Left renal pelvis (tissue), 4 donors: Measurements from ENCODE around the gene MPRIP. TPM values are rescaled to one million over a fixed set of nuclear protein-coding genes. Genes with fewer than 3 reads are reported as not detected.

Experiments used
- DNase-seq, 4 donors: peaks; one replicate each; pipeline ENCODE4 v3.0.0-alpha.2; 2013; ENCODE audit warnings: low read depth in 4 of 4, low spot score in 3 of 4
- polyA plus RNA-seq, 4 donors: library from polyadenylated mRNA; unstranded; fragments of 120-200 nt; gene quantifications; one replicate each; pipeline ENCODE4 v1.2.1, GENCODE V29; 2013; ENCODE audit not compliant: insufficient read length in 4 of 4

The MPRIP gene
- polyA plus RNA-seq, 4 donors: 144 to 180 (median 161) TPM

DNA sequence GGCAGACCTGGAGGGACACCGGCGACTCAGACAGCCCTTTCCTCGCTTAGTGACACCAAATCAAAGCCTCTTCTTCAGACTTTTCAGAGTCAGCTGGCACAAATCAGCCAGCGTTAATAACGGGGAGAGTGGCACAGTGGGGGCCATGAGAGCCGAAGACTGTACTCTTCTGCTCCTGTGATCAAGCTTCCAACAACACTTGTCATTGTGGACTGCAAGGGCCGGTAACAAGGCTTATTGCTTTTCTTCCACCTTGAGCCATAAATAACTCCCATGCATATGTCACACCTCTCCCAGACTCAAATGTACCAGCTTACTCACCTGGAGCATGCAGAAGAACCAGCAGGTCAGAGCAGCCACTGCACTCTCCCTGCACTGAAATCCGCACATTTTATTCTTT, 181.9 kb downstream of the MPRIP start:
- DNase-seq: no peak

DNA sequence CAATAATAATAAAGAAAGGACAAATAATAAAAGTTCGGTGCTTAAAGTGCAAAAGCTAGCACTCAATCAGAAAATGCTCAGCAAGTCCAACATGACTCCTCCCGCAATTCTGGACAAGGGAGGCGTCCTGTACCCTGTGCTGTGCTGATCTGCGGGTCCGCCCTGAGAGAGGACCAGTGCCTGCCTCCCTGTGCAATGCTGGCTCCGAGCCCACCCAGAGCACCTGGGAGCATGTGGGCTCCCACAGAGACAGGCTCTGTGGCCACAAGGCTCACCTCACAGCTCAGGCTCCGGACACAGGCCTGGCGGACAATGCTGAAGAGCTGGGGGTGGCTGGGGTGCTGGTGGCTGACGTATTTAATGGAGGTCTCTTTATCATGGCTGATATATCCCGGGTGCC, 183.6 kb downstream of the MPRIP start:
- DNase-seq: no peak

DNA sequence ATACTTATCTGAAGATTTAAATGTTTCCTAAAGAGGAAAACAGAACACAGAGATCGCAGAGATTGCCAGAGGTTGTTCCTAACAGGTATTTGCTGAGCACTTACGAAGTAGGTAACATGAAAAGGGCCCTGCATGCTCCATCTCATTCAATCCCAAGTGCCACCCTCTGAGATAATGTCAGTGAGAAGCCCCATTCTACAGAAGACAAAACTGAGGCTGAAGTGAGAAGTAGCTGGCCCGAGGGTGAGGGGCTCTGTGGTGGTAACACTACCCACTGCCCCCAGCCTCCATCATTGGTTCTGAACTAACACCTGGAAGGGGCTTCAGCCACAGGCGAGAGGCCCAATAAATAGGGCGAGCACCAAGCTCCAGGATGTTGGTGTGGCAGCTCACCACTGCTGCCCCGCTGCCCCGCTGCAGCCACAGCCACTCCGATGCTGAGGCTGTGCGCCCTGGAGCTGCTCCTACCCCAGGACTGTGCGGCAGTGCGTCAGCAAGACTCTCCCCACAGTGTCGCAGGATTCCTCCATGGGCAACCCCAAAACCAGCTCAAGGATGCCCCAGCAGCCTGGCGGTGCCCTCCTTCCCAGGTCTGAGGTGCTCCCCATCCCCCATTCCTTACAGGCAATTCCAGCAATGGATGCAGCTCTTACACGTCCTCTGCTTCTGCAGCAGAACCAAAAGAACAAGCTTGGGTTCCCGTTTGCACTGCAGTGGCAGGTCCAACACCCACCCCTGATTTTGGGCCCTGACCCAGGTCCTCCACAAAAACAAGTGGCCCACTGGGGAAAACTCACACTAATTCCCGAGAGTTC, 184.4 kb downstream of the MPRIP start:
- DNase-seq: no peak

DNA sequence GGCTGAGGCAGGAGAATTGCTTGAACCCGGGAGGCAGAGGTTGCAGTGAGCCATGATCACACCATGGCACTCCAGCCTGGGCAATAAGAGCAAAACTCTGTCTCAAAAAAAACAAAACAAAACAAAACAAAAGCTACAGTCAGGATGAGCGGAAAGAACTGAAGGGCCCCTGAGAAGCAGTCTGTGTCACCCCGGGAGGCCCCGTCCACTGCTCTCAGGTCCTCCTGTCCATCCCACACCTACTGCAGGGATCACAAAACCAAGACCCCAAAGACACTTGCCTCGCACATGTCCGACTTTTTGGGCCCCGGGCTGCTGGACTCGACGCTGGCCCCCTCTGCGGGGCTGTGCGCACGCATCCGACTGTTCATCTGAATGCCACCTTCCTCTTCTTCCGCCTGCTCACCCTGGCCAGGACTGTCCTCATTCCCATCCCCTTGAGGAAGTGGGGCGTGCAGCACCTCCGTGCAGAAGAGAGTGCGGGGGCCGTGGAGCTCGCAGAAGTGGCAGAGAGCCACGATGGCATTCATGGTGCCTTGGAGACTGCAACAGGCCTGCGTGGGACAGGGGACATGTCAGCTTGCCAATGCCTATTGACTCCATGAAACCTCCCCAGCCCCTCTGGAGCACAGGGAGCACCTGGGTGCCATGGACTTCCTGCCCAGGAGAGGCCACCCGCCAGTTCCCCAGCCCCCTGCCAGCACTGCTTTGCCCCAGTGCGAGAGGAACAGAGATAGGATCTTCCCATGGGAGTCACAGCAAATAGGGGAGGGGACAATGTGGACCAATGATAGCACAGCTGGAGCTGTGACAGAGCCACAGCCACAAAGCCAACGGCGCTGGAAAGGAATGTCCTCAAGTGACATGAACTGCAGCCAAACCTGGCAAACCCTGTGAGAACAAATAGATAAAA, 185.6 kb downstream of the MPRIP start:
- DNase-seq: no peak

DNA sequence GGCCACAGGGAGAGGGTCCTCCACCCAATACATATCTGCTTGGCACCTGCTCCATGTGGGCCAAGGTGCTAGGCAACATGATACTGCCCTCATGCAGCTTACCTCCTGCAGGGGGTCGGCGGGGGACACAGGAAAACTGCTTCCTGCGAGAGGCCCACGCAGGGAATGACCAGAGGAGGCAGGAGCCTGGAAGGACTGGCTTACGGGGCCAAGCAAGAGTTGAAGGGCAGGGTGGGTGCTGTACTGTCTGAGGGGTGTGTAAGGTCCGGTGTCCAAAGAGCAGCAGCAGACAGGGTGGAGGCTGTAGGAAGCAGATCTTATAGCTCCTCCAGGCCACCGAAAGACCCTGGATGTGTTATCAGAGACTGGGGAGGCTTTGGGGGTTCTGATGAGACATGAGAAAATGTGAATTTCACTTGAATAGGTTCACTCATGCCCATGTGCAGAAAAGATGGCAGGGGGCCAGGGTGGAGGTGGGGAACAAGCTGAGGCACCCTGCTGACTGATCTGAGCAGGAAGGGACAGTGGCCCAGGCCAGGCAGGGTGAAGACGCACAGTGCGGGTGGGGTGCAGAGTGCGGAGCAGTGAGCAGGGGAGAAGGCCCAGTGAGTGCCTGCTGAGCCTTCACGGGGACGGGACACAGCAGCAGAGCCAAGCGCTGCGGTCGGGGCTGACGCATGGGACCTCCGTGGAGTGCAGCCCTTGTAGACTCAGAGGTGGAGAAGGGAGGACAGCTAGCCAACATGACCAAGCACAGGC, 186.4 kb downstream of the MPRIP start:
- DNase-seq: no peak

DNA sequence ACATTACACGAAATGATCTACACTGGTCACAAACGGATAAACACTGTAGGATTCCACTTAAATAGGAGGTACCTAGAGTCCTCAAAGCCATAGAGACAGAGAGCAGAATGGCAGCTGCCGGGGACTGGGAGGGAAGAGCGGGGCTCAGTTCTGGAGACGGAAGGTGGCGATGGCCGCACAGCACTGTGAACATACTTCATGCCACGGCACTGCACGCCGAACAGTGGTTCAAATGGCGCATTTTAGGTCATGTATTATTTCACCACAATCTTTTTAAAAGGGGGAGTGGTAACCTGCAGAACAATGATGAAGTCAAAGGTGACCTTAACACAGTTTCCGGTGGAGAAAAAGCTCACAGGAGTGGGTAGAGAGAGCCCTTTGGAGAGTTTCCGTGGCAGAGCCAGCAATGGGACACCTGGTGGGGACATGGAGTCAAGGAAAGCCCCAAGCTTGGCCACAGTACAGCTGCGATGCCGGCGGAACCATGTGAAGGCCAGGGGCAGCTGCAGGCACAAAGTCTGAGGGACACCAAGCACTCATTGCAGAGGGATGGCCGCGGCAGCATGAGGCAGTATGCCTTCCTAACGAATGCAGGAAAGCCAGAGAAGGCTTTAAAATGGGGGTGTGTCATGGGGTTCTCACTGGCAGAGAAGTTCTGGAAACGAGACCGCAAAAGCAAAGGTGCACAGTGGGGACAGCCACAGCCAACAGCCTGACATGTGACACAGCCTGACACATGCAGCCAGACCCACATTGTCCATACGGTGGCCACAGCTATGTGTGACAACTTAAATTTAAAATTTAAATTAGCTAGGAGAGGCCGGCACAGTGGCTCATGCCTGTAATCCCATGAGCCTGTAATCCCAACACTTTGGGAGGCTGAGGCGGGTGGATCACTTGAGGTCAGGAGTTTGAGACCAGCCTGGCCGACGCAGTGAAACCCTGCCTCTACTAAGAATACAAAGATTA, 187.4 kb downstream of the MPRIP start:
- DNase-seq: no peak

DNA sequence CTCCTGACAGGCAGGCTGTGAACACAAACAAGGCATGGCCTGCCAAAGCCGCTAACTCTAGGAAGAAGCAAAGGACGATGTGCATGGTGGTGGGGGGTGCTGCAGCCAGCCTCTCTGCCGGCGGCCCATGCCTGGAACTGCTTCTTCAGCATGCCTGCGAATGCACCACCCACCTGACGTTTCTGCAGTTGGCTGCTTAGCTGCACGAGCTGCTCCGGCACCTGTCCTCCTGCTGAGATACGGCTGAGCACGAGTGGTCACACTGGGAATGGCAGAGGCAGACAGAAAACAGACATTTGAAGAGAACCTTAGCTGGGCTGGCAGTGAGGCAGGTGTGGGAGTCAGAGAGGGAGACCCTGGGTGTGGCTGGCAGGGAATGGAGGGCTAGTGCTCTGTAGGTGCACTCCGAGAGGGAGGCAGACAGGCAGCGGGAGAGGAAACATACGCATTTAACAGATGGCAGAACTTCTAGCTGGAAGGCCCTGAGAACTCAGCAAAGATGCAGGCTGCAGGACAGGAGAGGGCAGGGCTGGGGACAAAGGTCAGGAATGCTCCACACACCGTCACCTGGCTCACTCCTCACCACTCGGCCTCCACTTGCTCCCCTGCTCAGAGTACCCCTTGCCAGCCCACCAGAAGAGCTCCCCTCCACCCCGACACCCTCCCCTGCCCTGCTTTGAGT, 189.5 kb downstream of the MPRIP start:
- DNase-seq: no peak

DNA sequence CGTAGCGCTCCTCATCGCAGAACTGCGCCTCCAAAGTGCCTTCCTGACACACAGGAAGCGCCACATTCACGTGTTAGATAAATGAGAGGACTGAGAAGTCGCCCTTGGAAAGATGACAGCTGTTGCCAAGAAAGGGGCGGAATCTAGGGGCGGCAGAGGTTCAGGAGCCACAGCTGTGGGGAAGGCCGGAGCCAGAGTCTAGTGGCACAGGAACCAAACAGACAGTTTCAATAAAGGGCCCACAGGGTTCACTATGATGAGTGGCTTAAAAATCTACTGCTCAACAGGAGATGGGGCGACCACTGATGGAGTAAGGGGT, 190.0 kb downstream of the MPRIP start:
- no peak for DNase-seq

DNA sequence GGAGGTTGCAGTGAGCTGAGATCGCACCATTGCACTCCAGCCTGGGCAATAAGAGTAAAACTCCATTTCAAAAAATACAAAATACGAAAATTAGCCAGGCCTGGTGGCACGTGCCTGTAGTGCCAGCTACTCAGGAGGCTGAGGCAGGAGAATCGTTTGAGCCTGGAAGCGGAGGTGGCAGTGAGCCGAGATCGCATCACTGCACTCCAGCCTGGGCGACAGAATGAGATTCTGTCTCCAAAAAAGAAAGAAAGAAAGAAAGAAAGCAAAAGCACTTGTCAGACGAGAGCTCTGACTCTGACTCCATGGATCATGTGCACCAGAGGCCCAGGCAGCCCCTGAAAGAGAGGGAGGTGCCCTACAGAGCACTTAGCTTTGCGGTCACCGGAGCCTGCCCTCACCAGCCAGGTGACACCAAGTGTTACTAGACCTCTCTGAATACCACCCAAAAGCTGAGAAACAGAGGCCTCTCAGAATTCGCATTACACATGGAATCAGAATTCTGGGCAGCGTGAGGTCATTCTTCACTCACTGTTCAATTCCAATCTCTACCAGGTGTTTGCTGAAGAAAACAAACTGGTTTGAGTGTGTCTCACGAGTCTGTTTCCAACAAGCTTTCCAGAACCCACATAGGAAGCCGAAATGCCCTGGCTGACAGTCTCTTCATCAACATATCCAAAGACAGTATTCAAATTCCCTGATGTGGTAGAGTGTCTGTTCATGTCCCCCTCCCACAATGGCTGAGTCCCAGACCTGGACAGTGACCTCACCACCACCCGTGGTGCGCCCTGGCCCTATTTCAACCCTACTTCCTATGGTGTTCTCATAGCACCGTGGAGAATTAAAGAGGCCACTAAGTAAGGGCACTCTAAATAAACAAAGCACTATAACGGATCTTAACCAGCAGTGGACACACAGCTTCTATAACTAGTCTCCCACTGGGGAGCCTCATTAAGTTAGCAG, 193.2 kb downstream of the MPRIP start:
- DNase-seq: no peak

DNA sequence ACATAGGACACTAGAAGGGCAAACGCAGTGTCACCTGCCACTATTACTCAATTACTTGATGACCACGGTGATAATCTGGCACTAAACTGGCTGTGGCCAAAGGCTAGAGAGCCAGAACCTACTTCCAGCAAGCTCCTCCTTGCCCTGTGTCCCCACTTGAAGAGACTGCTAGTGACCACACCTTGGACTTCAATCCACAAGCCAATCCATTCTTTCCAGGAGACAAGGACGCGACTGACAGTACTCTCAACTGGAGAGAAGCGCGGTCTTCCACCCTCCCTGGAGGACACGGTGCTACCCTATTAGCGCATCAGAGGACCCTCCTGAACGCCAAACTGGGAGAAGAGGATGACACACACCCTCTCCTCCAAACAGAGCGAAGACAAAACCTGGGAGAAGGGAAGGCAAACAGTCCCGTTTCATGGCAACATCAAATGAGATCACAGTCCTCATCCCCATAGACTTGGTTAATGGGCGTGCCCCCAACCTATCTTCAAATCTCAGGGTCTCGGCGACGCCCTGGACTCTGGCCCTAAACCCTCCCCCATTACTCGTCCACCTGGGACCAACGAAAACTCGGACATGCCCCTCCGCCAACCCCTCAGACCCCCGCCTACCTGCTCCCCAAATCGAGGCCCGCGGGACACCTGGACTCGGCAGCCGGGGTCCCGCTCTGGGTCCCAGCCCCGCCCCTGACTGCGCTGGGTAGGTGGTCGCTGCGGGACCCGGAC, 194.2 kb downstream of the MPRIP start:
- DNase-seq: peak in 1 of 4 donors; percentile 3

DNA sequence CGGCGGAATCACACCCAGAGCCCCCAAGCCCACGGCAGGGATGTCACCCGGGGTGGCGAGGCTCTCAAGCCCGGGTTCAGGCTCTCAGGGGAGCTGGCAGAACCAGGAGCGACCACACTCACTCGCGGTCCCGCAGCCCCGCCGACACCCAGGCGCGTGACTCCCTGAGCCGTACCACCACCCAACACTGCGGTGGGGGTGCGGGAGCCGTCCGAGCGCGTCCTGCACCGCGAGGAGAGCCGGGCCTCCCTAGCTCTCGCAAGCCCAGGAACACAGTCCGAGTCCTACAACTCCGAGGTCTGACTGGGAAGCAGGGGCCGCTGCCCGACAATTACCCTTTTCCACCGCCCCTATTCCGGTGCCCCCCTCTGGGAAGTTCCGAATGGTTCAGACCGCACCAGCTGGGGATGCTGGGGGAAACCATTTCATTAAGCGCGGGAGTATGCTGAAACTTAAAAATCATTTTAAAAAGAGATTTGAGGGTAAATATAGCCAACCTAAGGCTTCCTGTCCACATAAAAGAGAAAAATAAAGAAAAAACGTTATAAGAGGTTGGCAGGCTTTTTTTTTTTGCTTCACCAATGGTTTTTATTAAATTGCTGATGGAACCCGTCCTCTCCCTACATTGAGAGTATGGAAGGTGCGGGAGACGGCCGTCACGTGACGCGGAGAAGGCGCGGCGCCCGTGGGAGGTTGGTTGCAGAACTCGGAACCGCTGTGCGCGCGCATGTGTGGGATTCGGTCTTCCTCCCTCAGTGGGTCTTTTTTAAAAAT, 195.0 kb downstream of the MPRIP start, which contains the start of gene FLCN:
TSS of gene FLCN (minus strand) at position 143 of the 774 bp plus-strand sequence. CDS start 9,031 bp downstream, outside the sequence.
- DNase-seq: peak; percentile 80 to 87 (median 84)

DNA sequence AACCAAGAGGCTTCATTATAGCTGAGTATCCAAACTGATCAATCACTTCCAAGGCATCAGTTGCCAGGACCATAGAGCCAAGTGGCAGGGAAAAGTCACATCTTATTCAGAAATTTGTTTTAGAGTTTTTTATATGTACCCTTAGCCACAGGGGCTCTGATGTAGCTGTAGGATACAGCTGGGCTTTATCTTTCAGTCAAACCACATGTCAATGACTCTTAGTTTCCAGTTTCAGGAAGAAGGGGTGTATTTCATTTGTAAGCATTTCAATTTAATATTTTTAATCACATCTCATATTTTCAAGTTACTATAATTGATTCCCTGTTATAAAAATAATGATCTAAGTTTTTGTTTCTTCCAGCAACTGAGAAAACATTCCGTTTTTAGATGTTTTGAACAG, 197.6 kb downstream of the MPRIP start:
- no peak for DNase-seq

DNA sequence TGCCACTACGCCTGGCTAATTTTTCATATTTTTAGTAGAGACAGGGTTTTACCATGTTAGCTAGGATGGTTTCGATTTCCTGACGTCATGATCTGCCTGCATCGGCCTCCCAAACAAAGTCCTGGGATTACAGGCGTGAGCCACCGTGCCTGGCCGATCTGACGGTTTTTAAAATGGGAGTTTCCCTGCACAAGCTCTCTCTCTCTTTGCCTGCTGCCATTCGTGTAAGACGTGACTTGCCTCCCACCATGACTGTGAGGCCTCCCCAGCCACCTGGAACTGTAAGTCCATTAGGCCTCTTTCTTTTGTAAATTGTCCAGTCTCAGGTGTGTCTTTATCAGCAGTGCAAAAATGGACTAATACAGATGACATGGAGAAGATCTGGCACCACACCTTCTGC, 199.4 kb downstream of the MPRIP start:
- DNase-seq: no peak

DNA sequence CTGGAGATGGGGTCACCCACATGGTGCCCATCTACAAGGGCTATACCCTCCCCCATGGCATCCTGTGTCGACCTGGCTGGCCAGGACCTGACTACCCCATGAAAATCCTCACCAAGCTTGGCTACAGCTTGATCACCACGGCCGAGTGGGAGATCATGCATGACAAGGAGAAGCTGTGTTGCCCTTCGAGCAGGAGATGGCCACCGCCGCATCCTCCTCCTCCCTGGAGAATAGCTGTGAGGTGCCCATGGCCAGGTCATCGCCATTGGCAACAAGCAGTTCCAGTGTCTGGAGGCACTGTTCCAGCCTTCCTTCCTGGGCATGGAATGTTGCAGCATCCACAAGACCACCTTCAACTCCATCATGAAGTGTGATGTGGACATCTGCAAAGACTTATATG, 200.0 kb downstream of the MPRIP start:
- DNase-seq: no peak
